ENCODE measurements around the gene C6.

GRCh38 chr5:41253109-41253508 lies 39.8 kb upstream of the C6 start:
- no peak for TF ChIP-seq YY1 (tag by site-specific recombination; IDR thresholded peaks at IDR 0.05)
- TF ChIP-seq, protein P1, sequence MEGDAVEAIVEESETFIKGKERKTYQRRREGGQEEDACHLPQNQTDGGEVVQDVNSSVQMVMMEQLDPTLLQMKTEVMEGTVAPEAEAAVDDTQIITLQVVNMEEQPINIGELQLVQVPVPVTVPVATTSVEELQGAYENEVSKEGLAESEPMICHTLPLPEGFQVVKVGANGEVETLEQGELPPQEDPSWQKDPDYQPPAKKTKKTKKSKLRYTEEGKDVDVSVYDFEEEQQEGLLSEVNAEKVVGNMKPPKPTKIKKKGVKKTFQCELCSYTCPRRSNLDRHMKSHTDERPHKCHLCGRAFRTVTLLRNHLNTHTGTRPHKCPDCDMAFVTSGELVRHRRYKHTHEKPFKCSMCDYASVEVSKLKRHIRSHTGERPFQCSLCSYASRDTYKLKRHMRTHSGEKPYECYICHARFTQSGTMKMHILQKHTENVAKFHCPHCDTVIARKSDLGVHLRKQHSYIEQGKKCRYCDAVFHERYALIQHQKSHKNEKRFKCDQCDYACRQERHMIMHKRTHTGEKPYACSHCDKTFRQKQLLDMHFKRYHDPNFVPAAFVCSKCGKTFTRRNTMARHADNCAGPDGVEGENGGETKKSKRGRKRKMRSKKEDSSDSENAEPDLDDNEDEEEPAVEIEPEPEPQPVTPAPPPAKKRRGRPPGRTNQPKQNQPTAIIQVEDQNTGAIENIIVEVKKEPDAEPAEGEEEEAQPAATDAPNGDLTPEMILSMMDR (tag by site-specific recombination; IDR thresholded peaks at IDR 0.05), result no peak
- no peak for TF ChIP-seq ZNF311 (tag by site-specific recombination; IDR thresholded peaks at IDR 0.05; ENCODE audit: borderline replicate concordance)

All from HEK293 (cell line).